NCI-H226 (cell line): ENCODE results near the gene LDB3.
A peak's percentile ranks its signal among the peaks of the same experiment; 100 is the strongest.
"Not testable (repeated sequence)": the region's sequence is repeated elsewhere in the genome, so short reads cannot be mapped to it uniquely, and the experiment has no call there.

Source experiments
- DNase-seq: peaks from one replicate; pipeline ENCODE4 v3.0.0-alpha.2; 2015

Gene LDB3

DNA sequence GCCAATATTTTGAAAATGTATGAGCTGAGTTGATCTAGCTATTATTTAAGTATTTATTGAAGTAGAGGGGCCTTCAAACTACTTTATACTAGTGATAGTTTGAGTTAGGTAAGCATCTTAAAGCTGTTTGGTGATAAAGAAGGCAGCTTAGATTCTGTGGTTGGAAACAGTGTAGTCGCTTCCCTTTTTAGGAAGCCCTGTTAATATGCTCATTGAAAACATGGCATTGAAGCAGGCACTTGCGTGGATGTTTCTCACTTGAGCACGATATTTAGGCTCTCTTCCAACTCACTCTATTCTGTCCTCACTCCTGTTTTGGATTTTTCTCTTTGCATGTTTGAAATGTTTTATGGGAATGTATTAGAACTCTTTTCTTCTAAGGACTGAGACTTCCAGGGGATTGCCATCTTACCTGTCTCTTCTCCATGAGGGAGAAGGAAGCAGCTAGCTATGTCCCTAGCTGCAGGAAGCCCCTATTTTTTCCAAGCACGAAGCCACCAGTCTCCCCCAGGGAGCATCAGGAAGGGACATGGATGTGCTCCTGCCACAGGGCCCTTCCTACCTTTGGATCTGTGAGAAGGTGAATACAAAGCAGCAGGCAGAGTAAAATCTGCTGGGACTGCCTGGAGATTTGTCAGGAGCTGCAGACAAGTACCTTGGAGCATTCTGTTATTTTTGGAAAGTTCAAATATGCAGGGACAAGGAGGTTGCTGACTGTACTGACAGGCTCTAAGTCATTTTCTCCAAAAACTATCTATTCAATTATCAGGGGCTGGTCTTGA, 66.1 kb downstream of the LDB3 start:
- no peak for DNase-seq

DNA sequence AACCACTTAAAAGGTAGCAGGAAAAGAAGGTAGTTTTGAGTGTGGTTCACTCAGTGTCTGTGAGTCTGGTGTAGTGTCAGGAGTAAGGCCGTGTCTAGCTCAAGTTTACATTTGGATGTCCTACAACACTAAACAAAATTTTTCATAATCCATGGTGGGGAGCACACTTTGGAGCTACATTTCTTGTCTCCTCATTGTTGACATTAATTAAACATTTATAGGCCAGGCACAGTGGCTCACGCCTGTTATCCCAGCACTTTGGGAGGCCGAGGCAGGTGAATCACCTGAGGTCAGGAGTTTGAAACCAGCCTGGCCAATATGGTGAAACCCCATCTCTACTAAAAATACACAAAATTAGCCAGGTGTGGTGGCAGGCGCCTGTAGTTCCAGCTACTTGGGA, 67.0 kb downstream of the LDB3 start:
- DNase-seq: not testable (repeated sequence)

GRCh38 chr10:86742230-86742629, 73.9 kb downstream of the LDB3 start:
- no peak for DNase-seq

DNA sequence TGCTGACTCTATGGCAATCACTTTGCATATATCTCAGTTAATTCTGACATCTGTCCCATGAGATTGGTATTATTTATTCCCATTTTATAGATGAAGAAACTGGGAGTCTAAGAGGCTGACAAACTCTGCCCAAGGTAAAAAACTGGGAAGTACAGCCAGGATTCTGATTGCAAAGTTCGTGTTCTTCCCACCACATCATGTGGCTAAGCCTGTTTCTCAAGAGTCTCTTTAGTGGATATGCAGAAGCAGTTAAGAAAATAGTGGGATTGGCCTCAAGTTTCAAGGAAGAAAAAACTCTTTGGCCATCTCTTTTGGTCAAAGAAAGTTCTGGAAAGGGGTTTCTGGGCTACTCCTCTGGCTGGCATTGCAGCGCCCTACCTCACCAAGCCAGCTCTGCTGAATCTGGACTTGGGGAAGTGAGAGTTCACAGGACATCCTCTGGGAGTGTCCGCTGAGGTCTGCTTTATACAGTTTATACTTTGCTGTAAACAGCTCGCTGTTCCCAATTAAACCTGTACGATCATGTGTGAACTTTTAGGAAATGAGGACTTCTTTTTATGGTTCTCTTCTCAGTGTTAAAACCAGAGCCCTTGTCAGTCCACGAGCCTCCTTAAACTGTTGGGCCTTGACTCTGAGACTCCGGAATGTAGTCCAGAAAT, 75.9 kb downstream of the LDB3 start:
- DNase-seq: no peak

GRCh38 chr10:86747796-86748581, 79.7 kb downstream of the LDB3 start:
- no peak for DNase-seq

- no peak for DNase-seq
These were observed 81.5 kb downstream of the LDB3 start for GRCh38 chr10:86749854-86750253.

DNA sequence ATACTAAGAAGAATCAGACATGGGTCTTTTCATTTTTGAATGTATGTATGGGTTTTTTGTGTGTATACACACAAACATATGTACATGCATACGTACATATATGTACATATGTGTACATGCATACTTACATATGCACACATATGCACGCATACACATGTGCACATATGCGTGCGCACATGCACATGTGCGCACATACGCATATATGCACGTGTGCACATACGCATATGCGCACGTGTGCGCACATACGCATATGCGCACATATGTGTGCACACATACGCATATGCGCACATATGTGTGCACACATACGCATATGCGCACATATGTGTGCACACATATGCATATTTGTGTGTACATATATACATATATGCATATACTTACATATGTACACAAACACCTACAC, 83.2 kb downstream of the LDB3 start:
- no peak for DNase-seq

DNA sequence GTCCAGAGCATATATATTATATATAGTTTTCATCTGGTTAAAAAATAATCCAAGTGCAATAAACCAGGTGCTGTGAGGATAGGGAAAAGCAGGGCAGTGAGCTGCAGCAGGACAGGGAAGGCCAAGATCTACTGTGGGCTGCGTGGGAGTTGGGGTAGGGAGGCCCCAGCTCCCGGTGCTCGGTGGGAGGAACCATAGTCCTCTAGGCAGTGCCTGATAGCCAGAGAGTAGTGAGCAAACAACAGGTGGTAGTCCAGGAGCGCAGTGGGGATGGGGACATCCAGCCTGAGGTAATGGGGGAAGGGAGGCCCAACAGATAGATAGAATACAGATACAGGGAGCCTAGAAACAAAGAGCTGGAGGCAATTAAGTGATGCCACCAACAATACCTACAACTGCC, 84.0 kb downstream of the LDB3 start:
- DNase-seq: peak; percentile 55

GRCh38 chr10:86753051-86753450, 84.7 kb downstream of the LDB3 start:
- DNase-seq: no peak

DNA sequence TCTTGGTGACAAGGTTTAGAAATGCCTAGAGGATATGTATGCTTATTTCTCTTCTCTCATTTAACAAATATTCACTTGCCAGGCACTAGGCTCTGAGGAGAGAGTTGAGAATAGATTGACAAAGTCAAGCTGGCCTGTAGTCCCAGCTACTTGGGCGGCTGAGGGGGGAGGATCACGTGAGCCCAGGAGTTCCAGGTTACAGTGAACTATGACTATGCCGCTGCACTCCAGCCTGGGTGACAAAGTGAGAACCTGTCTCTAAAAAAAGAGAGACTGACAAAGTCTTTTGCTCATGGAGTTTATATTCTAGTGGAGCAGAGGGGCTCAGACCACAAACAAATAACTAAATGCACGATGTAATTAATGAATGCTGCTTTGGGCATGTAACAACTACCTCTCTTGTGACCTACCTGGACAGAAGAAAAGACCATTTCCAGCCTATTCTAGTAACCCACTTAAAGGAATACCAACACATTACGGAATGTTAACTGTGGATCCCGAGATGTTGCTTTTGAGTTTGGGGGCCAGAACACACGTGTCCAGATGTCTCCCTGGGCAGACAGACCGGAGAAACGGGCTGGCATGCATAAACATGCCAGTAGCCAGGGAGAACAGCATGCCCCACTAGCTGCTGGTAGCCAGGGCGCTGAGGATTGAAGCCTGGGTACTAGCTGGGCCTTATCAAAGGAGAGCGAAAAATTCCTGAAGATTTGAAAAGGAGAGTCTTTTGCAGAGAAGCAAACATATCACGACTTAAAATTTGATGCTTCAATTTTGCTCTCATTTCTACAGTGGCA, 85.5 kb downstream of the LDB3 start:
- DNase-seq: no peak

- DNase-seq: no peak
These were observed 87.1 kb downstream of the LDB3 start for GRCh38 chr10:86755454-86755739.

- DNase-seq: peak; percentile 84
These were observed 87.6 kb downstream of the LDB3 start for GRCh38 chr10:86755740-86756510.

GRCh38 chr10:86756511-86757112, 88.3 kb downstream of the LDB3 start, which contains the start of gene BMPR1A:
BMPR1A (plus strand) TSS chr10:86756619; CDS start chr10:86876019, 119,400 bp downstream.
- no peak for DNase-seq

- DNase-seq: peak; percentile 52
These were observed 89.0 kb downstream of the LDB3 start for GRCh38 chr10:86757113-86757972.

- no peak for DNase-seq
These were observed 90.1 kb downstream of the LDB3 start for GRCh38 chr10:86758189-86759072.

DNA sequence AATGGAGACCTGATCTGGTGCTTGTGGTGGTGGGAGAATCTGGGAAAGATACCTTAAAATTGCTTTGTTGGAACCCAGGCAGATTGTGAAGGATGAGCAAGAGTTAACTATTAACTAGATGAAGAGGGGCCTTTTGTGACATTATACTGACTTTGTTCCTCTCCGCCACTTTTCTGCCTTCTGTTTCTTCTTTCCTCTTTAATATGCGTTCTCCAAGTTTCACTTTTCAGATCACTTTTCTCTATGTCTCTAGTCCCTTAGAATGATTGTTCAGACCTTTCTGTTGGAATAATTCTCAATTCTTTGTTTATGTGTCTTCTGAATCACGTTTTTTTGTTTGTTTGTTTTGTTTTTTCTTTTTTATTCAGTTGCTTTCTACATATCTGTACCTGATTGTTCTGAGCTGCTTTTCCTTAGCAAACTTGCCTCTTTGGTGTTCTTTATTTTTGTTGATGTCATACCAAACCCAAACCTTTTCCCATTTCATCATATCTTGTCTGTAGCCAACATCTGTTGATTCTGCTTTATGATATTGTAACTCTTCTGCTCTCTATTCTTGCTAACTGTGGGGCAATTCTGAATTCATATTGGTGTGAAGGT, 90.9 kb downstream of the LDB3 start:
- no peak for DNase-seq

DNA sequence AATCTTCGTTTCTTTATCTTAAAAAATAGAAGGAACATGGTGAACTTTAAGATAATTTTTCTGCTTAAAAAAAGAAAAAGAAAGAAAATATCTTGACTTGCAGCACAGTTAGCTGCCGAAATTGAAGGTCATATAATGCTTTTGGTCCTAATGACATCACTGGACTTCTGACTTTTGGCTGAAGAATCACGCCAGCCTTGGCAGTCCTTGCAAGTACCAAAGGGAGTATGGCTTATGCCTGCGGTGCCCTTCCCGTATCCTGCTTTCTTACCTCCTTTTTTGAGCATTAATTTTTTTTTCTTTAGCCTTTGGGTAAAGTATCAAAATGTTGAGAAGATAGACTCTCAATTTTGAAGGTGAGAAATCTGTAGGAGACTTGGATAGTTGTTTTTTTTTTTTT, 95.1 kb downstream of the LDB3 start:
- DNase-seq: no peak

DNA sequence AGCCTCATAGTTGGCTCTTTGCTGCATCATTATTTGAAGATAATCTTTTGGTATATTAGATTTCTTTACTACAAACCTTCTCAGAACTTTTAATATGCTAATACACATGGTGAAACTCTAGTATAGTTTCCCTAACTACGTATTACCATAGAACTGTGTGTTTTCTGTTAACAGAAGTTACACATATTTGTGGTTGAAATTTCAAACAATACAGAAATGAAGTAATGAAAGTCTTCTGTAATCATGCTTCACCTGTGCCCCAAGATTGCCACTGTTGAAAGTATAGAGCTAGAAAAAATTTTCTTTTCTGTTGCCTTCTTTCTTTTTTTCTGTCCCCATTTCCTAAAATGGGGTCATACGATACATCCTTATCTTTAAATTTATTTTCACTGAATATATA, 97.2 kb downstream of the LDB3 start:
- DNase-seq: no peak

DNA sequence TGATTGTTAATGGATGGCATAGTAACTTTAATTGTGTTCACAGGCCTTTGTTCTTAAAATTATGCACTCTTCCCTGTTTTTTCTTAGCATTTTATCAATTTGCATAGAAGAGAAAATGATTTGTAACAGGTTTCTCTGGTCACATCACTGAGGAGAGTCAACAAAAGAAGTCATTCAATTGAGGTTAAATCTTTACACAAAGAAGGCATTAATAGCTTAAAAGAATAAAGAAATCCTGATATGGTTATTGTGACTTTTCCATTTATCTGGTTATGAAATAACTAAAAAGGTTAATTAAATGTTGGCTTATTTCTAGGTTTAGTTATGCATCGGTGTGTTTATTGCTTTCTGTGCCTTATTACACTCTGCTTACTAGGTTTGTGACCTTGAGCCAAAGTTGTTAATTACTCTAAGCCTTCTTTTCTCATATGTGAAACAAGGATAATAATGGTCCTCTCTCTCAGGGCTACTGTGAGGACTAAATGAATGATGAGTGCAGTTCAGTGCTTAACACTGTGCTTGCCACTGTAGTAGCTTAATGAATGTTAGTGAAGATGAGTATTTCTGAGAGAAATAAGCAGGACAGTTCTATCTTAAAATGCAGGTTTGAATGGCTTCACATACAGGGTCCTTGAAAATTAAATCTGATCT, 100.2 kb downstream of the LDB3 start:
- DNase-seq: no peak
